ENCODE measurements around the gene ZNF799. TPM values are rescaled to one million over a fixed set of nuclear protein-coding genes. Genes with fewer than 3 reads are reported as not detected.
"Not testable (repeated sequence)": the region's sequence is repeated elsewhere in the genome, so short reads cannot be mapped to it uniquely, and the experiment has no call there.

Gene ZNF799
- total and polyA plus RNA-seq, 2 donors (not counting 1 experiment from before 2014, with no cell fraction given) = 1.6 to 3.1 TPM

DNA sequence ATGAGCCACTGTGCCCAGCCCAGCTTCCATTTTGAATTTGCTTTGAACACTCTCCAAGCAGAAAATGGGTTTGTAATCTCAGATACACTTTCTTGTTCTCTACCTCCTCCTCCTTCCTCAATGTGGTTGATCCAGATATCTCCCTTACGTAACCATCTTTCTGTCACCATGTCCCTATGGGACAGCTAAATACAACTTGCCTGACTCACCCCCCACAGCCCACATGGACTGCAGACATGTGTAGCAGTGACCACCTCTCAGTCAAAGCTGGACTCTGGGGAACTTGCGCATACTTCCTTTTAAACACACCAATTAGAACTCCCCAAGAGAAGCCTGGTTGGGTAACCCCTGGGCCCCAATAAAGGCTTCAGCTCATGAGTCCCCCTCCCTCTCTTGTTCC is 10.8 kb upstream of the ZNF799 start:
- no peak for DNase-seq (ENCODE audit: low read depth in 2 of 2)
- H3K4me1 ChIP-seq (ENCODE audit: control insufficient read depth, extremely low read depth, insufficient read depth, low read length) = no peaks in the 10 kb centered on the region
- H3K79me2 ChIP-seq (ENCODE audit: control insufficient read depth, insufficient read depth, low read length) = no peaks in the 10 kb centered on the region
- no peak overlapping the region for H3K4me2 ChIP-seq (ENCODE audit: extremely low read depth, insufficient read depth, low read length)
- no peak overlapping the region for H2AFZ ChIP-seq (ENCODE audit: low read length)
- no peaks in the 10 kb centered on the region for H4K20me1 ChIP-seq (ENCODE audit: control insufficient read depth, extremely low read depth, insufficient read depth, low read length)
- TF ChIP-seq, protein P1, sequence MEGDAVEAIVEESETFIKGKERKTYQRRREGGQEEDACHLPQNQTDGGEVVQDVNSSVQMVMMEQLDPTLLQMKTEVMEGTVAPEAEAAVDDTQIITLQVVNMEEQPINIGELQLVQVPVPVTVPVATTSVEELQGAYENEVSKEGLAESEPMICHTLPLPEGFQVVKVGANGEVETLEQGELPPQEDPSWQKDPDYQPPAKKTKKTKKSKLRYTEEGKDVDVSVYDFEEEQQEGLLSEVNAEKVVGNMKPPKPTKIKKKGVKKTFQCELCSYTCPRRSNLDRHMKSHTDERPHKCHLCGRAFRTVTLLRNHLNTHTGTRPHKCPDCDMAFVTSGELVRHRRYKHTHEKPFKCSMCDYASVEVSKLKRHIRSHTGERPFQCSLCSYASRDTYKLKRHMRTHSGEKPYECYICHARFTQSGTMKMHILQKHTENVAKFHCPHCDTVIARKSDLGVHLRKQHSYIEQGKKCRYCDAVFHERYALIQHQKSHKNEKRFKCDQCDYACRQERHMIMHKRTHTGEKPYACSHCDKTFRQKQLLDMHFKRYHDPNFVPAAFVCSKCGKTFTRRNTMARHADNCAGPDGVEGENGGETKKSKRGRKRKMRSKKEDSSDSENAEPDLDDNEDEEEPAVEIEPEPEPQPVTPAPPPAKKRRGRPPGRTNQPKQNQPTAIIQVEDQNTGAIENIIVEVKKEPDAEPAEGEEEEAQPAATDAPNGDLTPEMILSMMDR (conservative IDR thresholded peaks at IDR 0.05 in 1 of 2, IDR thresholded peaks at IDR 0.05 in 1 of 2; ENCODE audit: low read depth in 1 of 2, low read length in 2 of 2) = no peak
- TF ChIP-seq EZH2 (IDR thresholded peaks at IDR 0.05; ENCODE audit: low read length, missing control alignments) = no peak
- H3K36me3 ChIP-seq (ENCODE audit: control insufficient read depth, insufficient read depth, low read length) = no peaks in the 10 kb centered on the region
- H3K27me3 ChIP-seq (ENCODE audit: control insufficient read depth, insufficient read depth, low read length) = no peaks in the 10 kb centered on the region
- H3K4me3 ChIP-seq (replicated peaks in 1 of 4; ENCODE audit: control extremely low read depth in 1 of 4, insufficient read depth in 1 of 4, low read depth in 3 of 4, low read length in 4 of 4) = no peak overlapping the region
- H3K9ac ChIP-seq (ENCODE audit: insufficient read depth, low read length) = no peak overlapping the region
- H3K9me3 ChIP-seq (ENCODE audit: control insufficient read depth, insufficient read depth, low read depth, low read length) = no peaks in the 10 kb centered on the region
- H3K27ac ChIP-seq (ENCODE audit: insufficient read depth, low read length) = no peak overlapping the region

DNA sequence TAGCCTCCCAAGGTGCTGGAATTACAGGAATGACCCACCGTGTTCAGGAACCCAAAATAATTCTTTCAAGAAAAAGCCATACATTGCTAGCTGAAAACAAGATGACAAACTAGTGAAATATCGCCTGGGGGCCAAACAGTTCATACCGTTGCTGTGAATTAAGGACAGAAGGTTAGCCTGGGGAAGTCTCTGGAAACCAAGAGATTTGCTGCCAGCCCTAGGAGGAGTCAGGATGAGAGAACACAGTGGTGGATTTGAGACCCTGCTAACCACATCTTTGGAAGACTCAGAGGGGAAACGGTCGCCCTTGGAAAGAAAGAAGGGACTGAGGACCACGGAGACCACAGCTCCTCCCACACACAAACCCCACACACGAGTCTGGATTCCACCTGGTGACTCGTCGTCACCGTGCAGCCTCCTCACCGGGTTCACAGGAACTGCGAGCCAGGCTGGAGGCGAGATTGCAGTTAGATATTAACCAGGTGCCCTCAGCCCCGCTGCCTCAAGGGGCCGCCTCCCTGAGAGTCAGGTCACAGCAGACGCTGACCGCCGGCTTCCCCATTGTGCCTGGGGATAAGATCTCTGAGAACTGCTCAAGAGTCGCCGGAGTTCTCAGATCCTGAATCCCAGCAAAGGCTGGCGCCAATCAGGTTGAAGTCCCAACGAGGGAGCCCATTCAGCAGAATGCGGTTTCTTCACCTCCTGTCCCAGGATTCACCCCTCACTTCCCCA is 1.0 kb downstream of the ZNF799 start:
- H3K4me1 ChIP-seq (ENCODE audit: control insufficient read depth, extremely low read depth, insufficient read depth, low read length); H3K79me2 ChIP-seq (ENCODE audit: control insufficient read depth, insufficient read depth, low read length); H3K9me3 ChIP-seq (ENCODE audit: control insufficient read depth, insufficient read depth, low read depth, low read length); H3K36me3 ChIP-seq (ENCODE audit: control insufficient read depth, insufficient read depth, low read length); H4K20me1 ChIP-seq (ENCODE audit: control insufficient read depth, extremely low read depth, insufficient read depth, low read length); H3K27me3 ChIP-seq (ENCODE audit: control insufficient read depth, insufficient read depth, low read length): not testable (repeated sequence)
- peak in 1 of 2 donors; percentile 9 for DNase-seq (ENCODE audit: low read depth in 2 of 2)
- H3K9ac ChIP-seq (ENCODE audit: insufficient read depth, low read length) = peak overlapping the region; percentile 42
- peak overlapping the region; percentile 75 to 87 (median 82) for H3K4me3 ChIP-seq (replicated peaks in 1 of 4; ENCODE audit: control extremely low read depth in 1 of 4, insufficient read depth in 1 of 4, low read depth in 3 of 4, low read length in 4 of 4)
- peak overlapping the region; percentile 53 for H3K27ac ChIP-seq (ENCODE audit: insufficient read depth, low read length)
- H3K4me2 ChIP-seq (ENCODE audit: extremely low read depth, insufficient read depth, low read length) = peak overlapping the region; percentile 78
- H2AFZ ChIP-seq (ENCODE audit: low read length) = peak overlapping the region; percentile 96

DNA sequence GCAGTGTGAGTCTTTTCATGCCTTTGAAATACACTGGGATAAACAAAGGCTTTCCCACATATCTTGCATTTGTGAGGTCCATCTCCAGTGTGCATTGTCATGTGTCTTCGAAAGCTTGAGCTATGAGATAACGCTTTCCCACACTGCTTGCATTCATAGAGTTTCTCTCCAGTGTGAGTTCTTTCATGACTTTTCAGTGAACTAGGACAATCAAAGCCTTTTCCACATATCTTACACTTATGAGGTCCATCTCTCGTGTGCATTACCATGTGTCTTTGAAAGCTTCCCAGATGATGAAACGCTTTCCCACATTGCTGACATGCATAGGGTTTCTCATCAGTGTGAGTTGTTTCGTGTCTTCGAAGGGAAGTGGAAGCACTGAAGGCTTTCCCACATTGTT is 9.9 kb downstream of the ZNF799 start:
- H3K9ac ChIP-seq (ENCODE audit: insufficient read depth, low read length); H3K36me3 ChIP-seq (ENCODE audit: control insufficient read depth, insufficient read depth, low read length); H3K4me3 ChIP-seq (replicated peaks in 1 of 4; ENCODE audit: control extremely low read depth in 1 of 4, insufficient read depth in 1 of 4, low read depth in 3 of 4, low read length in 4 of 4); H3K4me1 ChIP-seq (ENCODE audit: control insufficient read depth, extremely low read depth, insufficient read depth, low read length); H3K9me3 ChIP-seq (ENCODE audit: control insufficient read depth, insufficient read depth, low read depth, low read length); H3K27me3 ChIP-seq (ENCODE audit: control insufficient read depth, insufficient read depth, low read length); H2AFZ ChIP-seq (ENCODE audit: low read length); DNase-seq (ENCODE audit: low read depth in 2 of 2); H3K4me2 ChIP-seq (ENCODE audit: extremely low read depth, insufficient read depth, low read length); H3K27ac ChIP-seq (ENCODE audit: insufficient read depth, low read length); H3K79me2 ChIP-seq (ENCODE audit: control insufficient read depth, insufficient read depth, low read length); H4K20me1 ChIP-seq (ENCODE audit: control insufficient read depth, extremely low read depth, insufficient read depth, low read length): not testable (repeated sequence)

DNA sequence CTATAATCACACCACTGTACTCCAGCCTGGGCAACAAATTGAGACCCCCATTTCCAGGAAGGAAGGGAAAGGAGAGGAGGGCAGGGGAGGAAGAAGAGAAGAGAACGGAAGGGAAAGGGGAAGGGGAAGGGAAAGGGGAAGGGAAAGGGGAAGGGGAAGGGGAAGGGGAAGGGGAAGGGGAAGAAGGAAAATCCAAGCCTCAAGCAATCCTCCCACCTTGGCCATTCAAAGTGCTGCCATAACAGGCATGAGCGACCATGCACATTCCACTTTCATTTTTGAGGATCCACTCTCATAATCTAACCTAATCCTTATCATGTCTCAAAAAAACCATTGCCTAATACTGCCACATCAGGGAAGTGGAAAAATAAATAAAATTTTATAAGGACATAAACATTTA is 14.7 kb downstream of the ZNF799 start:
- not testable (repeated sequence) for H3K4me1 ChIP-seq (ENCODE audit: control insufficient read depth, extremely low read depth, insufficient read depth, low read length); H3K27ac ChIP-seq (ENCODE audit: insufficient read depth, low read length); H3K36me3 ChIP-seq (ENCODE audit: control insufficient read depth, insufficient read depth, low read length); H2AFZ ChIP-seq (ENCODE audit: low read length); H3K9ac ChIP-seq (ENCODE audit: insufficient read depth, low read length); H3K9me3 ChIP-seq (ENCODE audit: control insufficient read depth, insufficient read depth, low read depth, low read length); H3K27me3 ChIP-seq (ENCODE audit: control insufficient read depth, insufficient read depth, low read length); H4K20me1 ChIP-seq (ENCODE audit: control insufficient read depth, extremely low read depth, insufficient read depth, low read length); DNase-seq (ENCODE audit: low read depth in 2 of 2); H3K4me2 ChIP-seq (ENCODE audit: extremely low read depth, insufficient read depth, low read length); H3K79me2 ChIP-seq (ENCODE audit: control insufficient read depth, insufficient read depth, low read length); H3K4me3 ChIP-seq (replicated peaks in 1 of 4; ENCODE audit: control extremely low read depth in 1 of 4, insufficient read depth in 1 of 4, low read depth in 3 of 4, low read length in 4 of 4)

Measured in fibroblast of lung (primary cell).